ENCODE data around the gene MROH7.

The MROH7 gene

GRCh38 chr1:54701066-54701465, 59.5 kb downstream of the MROH7 start:
- DNase-seq, result no peak

GRCh38 chr1:54701996-54702395, 60.4 kb downstream of the MROH7 start:
- no peak for DNase-seq

DNA sequence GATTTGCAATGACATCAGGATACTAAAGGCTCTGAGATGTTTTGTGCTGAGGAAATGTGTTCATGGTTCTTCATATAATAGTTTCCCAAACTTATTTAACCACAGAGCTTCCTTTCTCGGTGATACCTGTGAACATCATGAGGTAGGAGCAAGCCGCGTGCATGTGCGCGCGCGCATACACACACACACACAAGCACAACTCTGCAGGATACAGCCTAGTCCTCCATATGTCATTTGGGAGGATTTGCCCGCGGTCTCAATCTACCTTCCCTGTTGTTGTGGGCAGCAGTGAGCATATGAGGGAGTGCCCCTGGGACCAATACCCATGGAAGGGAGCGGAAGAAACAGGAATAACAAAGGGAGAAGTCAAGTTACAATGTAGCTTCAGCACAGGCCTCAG, 61.9 kb downstream of the MROH7 start:
- no peak for DNase-seq

DNA sequence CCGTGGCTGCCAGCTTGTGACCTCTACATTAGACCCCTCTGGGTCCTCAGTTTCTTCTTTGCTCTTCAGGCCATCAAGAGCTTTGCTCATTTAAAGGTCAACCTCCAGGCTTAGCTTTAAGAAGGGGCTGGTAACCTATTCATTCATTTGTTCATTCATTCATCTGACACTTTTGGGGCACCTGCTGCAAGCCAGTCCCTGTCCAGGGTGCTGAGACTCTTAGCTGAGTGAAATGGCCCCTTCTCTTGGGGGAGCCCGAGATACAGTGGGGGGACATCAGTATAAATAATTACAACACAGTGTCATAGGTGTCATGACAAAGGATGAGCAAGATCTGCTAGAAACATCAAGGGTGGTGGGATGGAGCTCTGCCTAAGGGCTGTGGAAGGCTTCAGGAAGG, 63.6 kb downstream of the MROH7 start:
- DNase-seq, result no peak

- no peak for DNase-seq
Observed at GRCh38 chr1:54706419-54706818, 64.8 kb downstream of the MROH7 start.

GRCh38 chr1:54708385-54708784, 66.8 kb downstream of the MROH7 start:
- no peak for DNase-seq

DNA sequence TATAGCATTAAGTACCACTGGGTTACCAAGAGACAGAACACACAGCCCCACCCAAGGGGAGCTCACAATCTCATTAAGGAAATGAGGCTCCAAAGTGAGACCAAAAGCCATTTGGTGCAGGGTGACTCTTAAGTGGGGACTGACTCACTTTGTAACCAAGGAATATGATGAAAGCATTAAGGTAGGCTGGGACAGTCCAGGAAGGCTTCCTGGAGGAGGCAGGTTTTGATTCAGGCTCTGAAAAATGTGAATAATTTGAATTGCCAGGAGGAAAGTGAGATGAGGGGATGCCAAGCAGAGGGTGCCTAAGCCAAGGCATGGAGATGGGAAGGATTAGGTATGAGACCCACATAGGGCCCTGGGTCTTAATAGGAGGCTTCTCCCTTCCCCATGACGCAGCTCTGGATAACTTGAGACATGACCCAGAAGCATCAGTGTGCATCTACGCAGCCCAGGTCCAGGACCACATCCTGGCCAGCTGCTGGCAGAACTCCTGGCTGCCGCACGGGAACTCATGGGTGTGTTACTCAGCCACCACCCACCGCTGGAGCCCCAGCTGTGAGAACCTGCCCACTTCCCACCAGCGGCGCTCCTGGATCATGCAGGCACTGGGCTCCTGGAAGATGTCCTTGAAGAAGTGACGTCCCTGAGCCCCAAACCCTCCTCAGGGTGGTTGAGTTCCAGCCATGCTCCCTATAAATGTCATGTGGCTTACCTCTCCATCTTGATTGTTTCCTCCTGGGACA, 68.1 kb downstream of the MROH7 start:
- no peak for DNase-seq

- DNase-seq, result no peak
Observed at GRCh38 chr1:54710434-54710833, 68.8 kb downstream of the MROH7 start.

DNA sequence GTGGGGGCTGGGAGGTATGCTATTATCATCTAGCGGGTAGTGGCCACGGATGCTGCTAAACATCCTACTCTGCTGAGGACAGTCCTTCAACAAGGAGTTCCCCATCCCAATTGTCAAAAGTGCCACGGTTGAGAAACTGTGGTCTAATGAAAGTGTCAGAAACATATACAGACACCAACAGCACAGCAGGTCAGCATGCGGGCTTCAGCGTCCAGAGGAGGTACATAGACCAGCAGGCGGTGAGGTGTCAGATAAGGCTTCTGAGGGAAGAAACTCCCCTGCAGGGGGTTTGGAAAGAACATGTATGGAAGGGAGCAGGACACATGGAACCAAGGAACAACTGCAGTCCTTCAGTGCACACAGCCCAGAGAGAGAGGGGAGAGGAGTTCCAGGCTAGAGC, 69.3 kb downstream of the MROH7 start:
- DNase-seq, result no peak

DNA sequence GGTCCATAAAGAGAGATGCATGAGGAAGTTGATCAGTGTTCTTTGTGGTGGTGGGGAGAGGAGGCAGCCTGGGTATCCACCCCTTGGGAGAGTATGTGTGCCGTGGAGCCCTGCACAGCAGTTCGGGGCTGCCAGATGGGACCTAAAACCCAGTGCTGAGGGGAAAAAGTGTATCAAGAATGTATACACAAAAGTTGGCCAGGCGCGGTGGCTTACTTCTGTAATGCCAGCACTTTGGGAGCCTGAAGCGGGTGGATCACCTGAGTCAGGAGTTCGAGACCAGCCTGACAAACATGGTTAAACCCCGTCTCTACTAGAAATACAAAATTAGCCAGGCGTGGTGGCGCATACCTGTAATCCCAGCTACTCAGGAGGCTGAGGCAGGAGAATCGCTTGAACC, 70.0 kb downstream of the MROH7 start:
- DNase-seq, result no peak

GRCh38 chr1:54714881-54715492, 73.4 kb downstream of the MROH7 start:
- no peak for DNase-seq

DNA sequence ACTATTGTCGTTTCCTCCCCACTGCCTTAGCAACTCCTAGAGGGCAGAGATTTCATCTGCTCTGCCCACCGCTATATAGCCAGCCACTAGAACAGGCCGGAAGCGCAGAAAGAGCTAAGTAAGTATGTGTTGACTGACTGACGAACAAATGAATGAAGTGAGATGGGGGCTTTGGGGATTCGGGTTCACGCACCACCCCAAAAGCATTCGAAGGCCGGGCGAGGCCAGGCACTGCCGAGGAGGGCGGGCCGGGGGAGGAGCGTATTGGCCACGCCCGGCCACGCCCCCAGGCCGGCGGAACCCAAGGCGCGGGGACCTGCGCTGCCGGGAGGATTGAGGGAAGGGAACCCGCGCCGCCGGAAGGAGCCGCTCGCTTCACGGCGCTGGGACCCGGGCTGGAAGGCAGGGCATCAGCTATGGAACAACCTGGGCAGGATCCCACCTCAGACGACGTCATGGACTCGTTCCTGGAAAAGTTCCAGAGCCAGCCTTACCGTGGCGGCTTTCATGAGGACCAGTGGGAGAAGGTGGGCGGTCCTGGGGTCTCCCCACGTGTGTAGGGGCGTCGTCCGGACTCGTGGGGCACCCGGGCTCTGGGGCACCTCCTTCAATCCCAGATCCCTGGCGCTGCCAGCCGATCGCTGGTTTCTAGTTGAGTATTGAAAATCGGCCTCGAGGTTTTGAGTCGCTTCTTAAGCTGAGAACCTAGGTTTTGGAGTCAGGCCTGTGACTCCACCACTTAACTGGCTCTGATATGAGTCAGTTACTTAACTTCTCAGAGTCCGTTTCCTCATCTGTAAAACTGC, 74.1 kb downstream of the MROH7 start, which contains the start of gene TTC4:
TSS of gene TTC4 (plus strand) at position 369 of the 806 bp plus-strand sequence. CDS start at position 417, 48 bp downstream.
- DNase-seq, result peak; percentile 84 to 88

DNA sequence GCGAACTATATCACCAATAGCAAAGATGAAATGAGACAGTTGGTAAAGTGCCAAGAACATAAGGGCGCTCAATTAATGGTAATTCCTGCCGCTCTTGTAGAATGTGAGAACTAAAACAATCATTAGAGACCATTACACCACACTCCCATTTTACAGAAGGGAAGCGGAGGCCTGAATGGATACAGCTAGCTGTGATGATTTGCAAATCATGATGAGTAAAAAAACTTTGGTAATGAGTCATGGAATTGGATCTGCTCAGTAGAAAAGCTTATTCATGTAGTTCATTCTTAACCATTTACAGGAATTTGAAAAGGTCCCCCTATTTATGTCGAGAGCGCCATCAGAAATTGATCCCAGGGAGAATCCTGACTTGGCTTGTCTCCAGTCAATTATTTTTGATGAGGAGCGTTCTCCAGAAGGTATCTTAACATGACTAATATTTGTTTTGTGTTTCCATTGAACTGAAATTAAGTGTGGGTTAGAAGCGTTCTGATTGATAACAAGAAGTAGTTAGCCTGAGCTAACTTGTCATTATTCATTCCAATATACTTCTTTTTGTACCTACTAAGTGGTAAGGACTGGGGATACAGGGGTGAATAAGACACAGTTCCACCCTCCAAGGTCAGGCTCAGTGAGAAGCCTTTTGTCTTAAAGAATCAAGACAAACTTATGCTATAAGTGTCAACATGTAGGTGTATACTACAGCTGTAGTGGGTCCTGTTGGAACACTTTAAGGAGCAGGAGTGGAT, 74.9 kb downstream of the MROH7 start:
- no peak for DNase-seq

GRCh38 chr1:54721719-54722118, 80.1 kb downstream of the MROH7 start:
- no peak for DNase-seq

DNA sequence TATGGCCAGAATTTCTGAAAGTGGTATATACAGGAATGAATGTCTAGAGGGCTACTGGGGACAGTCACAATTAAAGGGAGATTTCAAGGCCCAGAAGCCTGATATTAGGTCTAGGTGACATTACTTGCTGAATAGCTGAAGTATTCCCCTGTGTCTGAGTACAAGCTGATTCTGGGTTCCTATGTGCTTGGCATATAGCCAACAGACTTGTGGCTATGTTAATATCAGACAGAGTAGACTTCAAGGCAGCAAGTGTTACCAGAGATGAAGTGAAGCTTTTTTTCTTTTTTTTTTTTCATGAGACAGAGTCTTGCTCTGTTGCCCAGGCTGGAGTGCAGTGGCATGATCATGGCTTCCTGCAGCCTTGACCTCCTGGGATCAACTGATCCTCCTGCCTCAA, 82.4 kb downstream of the MROH7 start:
- no peak for DNase-seq

GRCh38 chr1:54724771-54725170, 83.2 kb downstream of the MROH7 start:
- no peak for DNase-seq

GRCh38 chr1:54728027-54728426, 86.4 kb downstream of the MROH7 start:
- no peak for DNase-seq

DNA sequence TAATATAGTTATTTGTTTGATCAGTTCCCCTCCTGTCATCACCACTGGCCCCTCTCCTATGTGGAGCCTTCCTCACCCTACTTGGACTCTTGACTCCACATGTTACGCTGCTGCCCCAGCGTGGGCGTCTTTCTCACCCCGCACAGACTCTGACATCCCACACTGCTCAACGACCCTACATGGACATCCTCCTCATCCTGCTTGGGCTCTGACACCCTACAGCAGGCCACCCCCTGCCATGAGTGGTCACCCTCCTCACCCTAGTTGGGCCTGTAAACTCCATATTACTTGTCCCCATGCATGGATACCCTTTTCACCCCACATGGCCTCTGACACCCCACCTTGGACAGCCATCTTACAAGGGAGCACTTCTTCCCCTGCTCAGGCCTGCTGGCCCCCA, 95.1 kb downstream of the MROH7 start:
- DNase-seq, result no peak

- DNase-seq, result no peak
Observed at GRCh38 chr1:54738244-54738643, 96.7 kb downstream of the MROH7 start.

GRCh38 chr1:54741531-54741930, 99.9 kb downstream of the MROH7 start:
- no peak for DNase-seq

- no peak for DNase-seq
Observed at GRCh38 chr1:54742282-54742681, 100.7 kb downstream of the MROH7 start.

DNA sequence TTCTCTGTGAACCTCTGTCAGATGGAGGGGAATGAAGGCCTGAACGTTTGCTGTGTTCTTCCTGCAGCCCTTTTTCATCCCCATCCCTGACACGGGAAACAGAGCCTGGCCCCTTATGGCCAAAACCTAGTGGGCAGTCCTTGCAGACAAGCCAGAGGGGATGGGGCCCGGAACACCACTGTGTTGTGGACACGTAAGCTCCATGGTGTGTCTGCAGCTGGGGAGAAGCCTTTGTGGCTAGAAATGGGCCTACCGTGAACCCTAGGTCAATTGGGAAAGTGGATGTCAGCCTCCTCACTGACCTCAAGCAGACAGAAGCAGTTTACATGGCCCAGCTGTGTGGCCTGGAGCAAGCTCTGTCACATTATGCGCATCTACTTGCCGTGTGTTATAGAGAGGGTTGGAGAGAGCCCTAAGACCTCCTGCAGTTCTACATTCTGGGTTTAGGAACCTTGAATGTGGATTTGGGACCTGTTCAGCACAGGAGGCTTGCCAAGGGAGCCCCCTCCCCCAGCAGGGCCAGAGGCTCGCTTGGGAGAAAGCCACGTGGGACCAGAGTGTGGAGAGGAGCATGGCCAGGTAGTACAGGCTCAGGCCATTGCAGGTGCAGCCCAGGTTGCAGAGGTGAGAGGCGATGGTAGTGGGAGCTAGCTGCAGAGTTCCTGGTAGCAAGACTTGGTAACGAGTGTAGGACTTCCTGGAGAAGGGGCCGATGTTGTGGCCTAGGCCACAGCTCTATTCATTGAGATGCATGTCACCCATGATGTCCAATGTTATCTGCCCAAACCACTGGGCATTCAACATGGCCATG, 102.0 kb downstream of the MROH7 start:
- DNase-seq, result no peak

Data from stimulated activated CD4-positive, alpha-beta T cell treated with anti-CD3 and anti-CD28 coated beads, Interleukin-2, amount 100 ng/mL, for 24 hours (primary cell).